Keratinocyte (primary cell): ENCODE data around the gene HOXA5.

Experiments
- CTCF ChIP-seq, 3 experiments: IDR thresholded peaks in 1 of 3; conservative IDR thresholded peaks in 1 of 3; optimal IDR thresholded peaks in 1 of 3; 2 replicates in 2 of 3; 3 replicates in 1 of 3; pipeline versions ENCODE3 to v1.5.1; 2011; ENCODE audit warnings: low read length in 3 of 3, mild to moderate bottlenecking in 3 of 3, moderate library complexity in 2 of 3, control low read depth in 1 of 3, inconsistent platforms in 1 of 3; ENCODE audit not compliant: insufficient read depth in 2 of 3; ENCODE audit errors: extremely low read depth in 1 of 3
- EZH2 ChIP-seq: IDR thresholded peaks from one replicate; pipeline ENCODE4 v1.6.1; 2012; ENCODE audit warnings: inconsistent platforms, mild to moderate bottlenecking, low read length, moderate library complexity

GRCh38 chr7:27141923-27142579 is 1.4 kb downstream of the HOXA5 start:
- no peak for TF ChIP-seq CTCF (optimal IDR thresholded peaks at IDR 0.05 in 1 of 3, IDR thresholded peaks at IDR 0.05 in 1 of 3, conservative IDR thresholded peaks at IDR 0.05 in 1 of 3; ENCODE audit: extremely low read depth in 1 of 3, insufficient read depth in 2 of 3, low read length in 3 of 3)
- no peak for TF ChIP-seq EZH2
